GM12878 (cell line): ENCODE data around the gene EGF. TPM values are rescaled to one million over a fixed set of nuclear protein-coding genes. Genes with fewer than 3 reads are reported as not detected.
A peak's percentile ranks its signal among the peaks of the same experiment; 100 is the strongest.

Experiments
- ATAC-seq: fragments of 200-7000 bp; cut with Tn5 transposase; 3 replicates; pipeline ENCODE4 v1.9.1; 2020; ENCODE audit warnings: mild to moderate bottlenecking, moderate library complexity
- BruUV-seq: library from RNA; stranded (reverse); fragments of 400-500 nt; replicated peaks from 2 replicates; lab custom pipeline; 2021; lab: Mats Ljungman, UMichigan
- CTCF ChIA-PET: fragments of 300-600 bp; sonication (Branson Sonifier 250); formaldehyde crosslinking; extraction: SDS; loops from one replicate; lab custom pipeline; 2021; ENCODE audit warnings: inconsistent platforms; lab: Yijun Ruan, JAX
- POLR2A ChIA-PET: fragments of 350-600 bp; formaldehyde crosslinking; extraction: SDS; loops from one replicate; lab custom pipeline; 2021; ENCODE audit warnings: inconsistent platforms; lab: Charles Lee
- RAD21 ChIA-PET: fragments of 300-600 bp; sonication (Branson Sonifier 250); formaldehyde crosslinking; loops from one replicate; lab custom pipeline; 2023; ENCODE audit warnings: antibody characterized with exemption; ENCODE audit not compliant: unreplicated experiment; lab: Charles Lee
- SMC1A ChIA-PET: fragments of 300-600 bp; sonication (Branson Sonifier 250); formaldehyde crosslinking; loops from one replicate; lab custom pipeline; 2023; ENCODE audit not compliant: unreplicated experiment, uncharacterized antibody; lab: Charles Lee
- DNase-seq: peaks from one replicate; pipeline ENCODE4 v3.0.0-alpha.2; 2011; ENCODE audit warnings: low read depth, low spot score
- FAIRE-seq: peaks from 3 replicates; lab custom pipeline; 2011; peaks lifted over from hg19 to GRCh38; lab: Jason Lieb, UNC
- H2AFZ ChIP-seq: 2 replicates; pipeline ENCODE4 v1.6.0; 2011; ENCODE audit warnings: low read depth, low read length, control low read depth; ENCODE audit not compliant: control insufficient read depth
- H3K27ac ChIP-seq: 2 replicates; pipeline ENCODE4 v1.5.1; 2011; ENCODE audit warnings: control low read depth; ENCODE audit not compliant: control insufficient read depth, insufficient read depth
- H3K27me3 ChIP-seq, 2 experiments: replicated peaks in 1 of 2; 2 replicates each; pipeline versions ENCODE4 v1.6.0 to v1.6.1; 2011; ENCODE audit warnings: low read length in 1 of 2; ENCODE audit not compliant: control insufficient read depth in 2 of 2, insufficient read depth in 2 of 2
- H3K36me3 ChIP-seq, 2 experiments: 2 replicates each; pipeline ENCODE4 v1.5.1; 2011; ENCODE audit warnings: low read length in 1 of 2; ENCODE audit not compliant: control insufficient read depth in 2 of 2, insufficient read depth in 2 of 2
- H3K4me1 ChIP-seq: 2 replicates; pipeline ENCODE4 v1.6.1; 2011; ENCODE audit warnings: mild to moderate bottlenecking, low read length, moderate library complexity, mixed read lengths; ENCODE audit not compliant: control insufficient read depth, insufficient read depth
- H3K4me2 ChIP-seq: 2 replicates; pipeline ENCODE4 v1.6.0; 2011; ENCODE audit warnings: control low read depth; ENCODE audit not compliant: control insufficient read depth, insufficient read depth
- H3K4me3 ChIP-seq: fragments of 200-600 bp; sonication (generic); 2 replicates; pipeline ENCODE4 v1.5.1; 2016
- H3K79me2 ChIP-seq: 2 replicates; pipeline ENCODE4 v1.6.0; 2011; ENCODE audit warnings: low read length; ENCODE audit not compliant: control insufficient read depth, insufficient read depth
- H3K9ac ChIP-seq: 2 replicates; pipeline ENCODE4 v1.8.0; 2011; ENCODE audit warnings: low read length, control low read depth, mixed read lengths; ENCODE audit not compliant: control insufficient read depth, insufficient read depth
- H3K9me3 ChIP-seq: replicated peaks from 3 replicates; pipeline ENCODE4 v1.5.1; 2011; ENCODE audit warnings: mild to moderate bottlenecking, low read length; ENCODE audit not compliant: control insufficient read depth, insufficient read depth
- H4K20me1 ChIP-seq: 2 replicates; pipeline ENCODE4 v1.6.0; 2011; ENCODE audit not compliant: control insufficient read depth, insufficient read depth
- CTCF ChIP-seq, 3 experiments: IDR thresholded peaks in 2 of 3; conservative IDR thresholded peaks in 1 of 3; 2 replicates each; pipeline ENCODE4 v1.5.1; 2011; ENCODE audit warnings: low read depth in 3 of 3, low read length in 3 of 3, mild to moderate bottlenecking in 3 of 3, control low read depth in 2 of 3, moderate library complexity in 2 of 3, inconsistent platforms in 1 of 3, mixed read lengths in 1 of 3; ENCODE audit not compliant: control insufficient read depth in 2 of 3, insufficient read depth in 1 of 3; ENCODE audit errors: extremely low read depth in 1 of 3
- LARP7 ChIP-seq: fragments of 450-650 bp; IDR thresholded peaks from 2 replicates; pipeline ENCODE4 v1.6.1; 2017; ENCODE audit warnings: mild to moderate bottlenecking
- NR2C2 ChIP-seq: IDR thresholded peaks from 2 replicates; pipeline ENCODE4 v1.6.1; 2011; ENCODE audit warnings: borderline replicate concordance, low read depth; ENCODE audit not compliant: control insufficient read depth, insufficient read length
- RAD21 ChIP-seq: IDR thresholded peaks from 2 replicates; pipeline ENCODE4 v1.6.1; 2011; ENCODE audit warnings: mild to moderate bottlenecking, low read depth, low read length, moderate library complexity; ENCODE audit not compliant: insufficient read depth
- SMC3 ChIP-seq: IDR thresholded peaks from 2 replicates; pipeline ENCODE4 v1.6.1; 2011; ENCODE audit warnings: low read length, improper control_type of control experiment, borderline replicate concordance
- YY1 ChIP-seq: IDR thresholded peaks from 2 replicates; pipeline ENCODE4 v1.6.1; 2011; ENCODE audit warnings: low read depth, mild to moderate bottlenecking, low read length
- WGBS: methylation state at CpG from one replicate; pipeline ENCODE4 v1.1.6; 2016; ENCODE audit warnings: low lambda C conversion rate; ENCODE audit not compliant: insufficient replicate concordance, insufficient coverage; ENCODE audit errors: missing lambda C conversion rate; 5-methylcytosine and 5-hydroxymethylcytosine counted together
- in situ Hi-C: fragments of 300-500 bp; cut with MboI; formaldehyde crosslinking; loops from 9 replicates; pipeline ENCODE4 v1.14.3; 2018; ENCODE audit warnings: mixed read lengths
- intact Hi-C: fragments of 100-400 bp; cut with micrococcal nuclease; formaldehyde crosslinking; loops from one replicate; pipeline ENCODE4 v1.14.2; 2022; ENCODE audit not compliant: unreplicated experiment
- polyA plus RNA-seq, 11 experiments: library from polyadenylated mRNA; depleted of rRNA in 4 of 11; unstranded in 6 of 11; stranded (reverse) in 5 of 11; fragments of >200 nt; fragmentation: Nextera tagmentation in 4 of 11; fragmentation: Illumina TruSeq in 1 of 11; extraction: Ambion mirVana in 4 of 11; extraction: Trizol in 1 of 11; gene quantifications; 1 replicate in 1 of 11; 2 replicates in 10 of 11; pipeline versions ENCODE4 v1.2.1 to v1.2.3, GENCODE V29; 2011 to 2016; ENCODE audit warnings: inconsistent platforms in 2 of 11, missing spikeins in 2 of 11, low read depth in 1 of 11
- total RNA-seq, 4 experiments: library from RNA; depleted of rRNA in 3 of 4; stranded (reverse); fragments of >200 nt in 3 of 4; fragmentation: Illumina TruSeq in 1 of 4; extraction: Trizol in 1 of 4; gene quantifications; 2 replicates each; pipeline versions ENCODE4 v1.2.1 to v1.2.3, GENCODE V29; 2013 to 2021

The EGF gene
- total and polyA plus RNA-seq, 10 of the 15 experiments (the other 5 are each of a cell fraction or from before 2014, with no cell fraction given): 0.02 to 0.90 (median 0.19) TPM; not detected in 4

GRCh38 chr4:110049951-110050925 is 137.6 kb downstream of the EGF start:
- SMC1A ChIA-PET: interaction anchor here (0.5 to 6.9 kb wide), 50 partner anchors 10 to 468 kb away, joined by 3 to 56 read pairs (median 6); partner anchors contain the start of gene ELOVL6
- Histone ChIP-seq H3K4me2 (no peak overlapping the region), H4K20me1 (no peaks in the 10 kb centered on the region), H3K4me1 (peaks cover 6% of the 10 kb centered on the region), H3K9me3 (no peaks in the 10 kb centered on the region), H3K4me3 (no peak overlapping the region), H3K27ac (no peak overlapping the region), H3K79me2 (no peaks in the 10 kb centered on the region), H3K27me3 (no peaks in the 10 kb centered on the region), H2AFZ (no peak overlapping the region), H3K36me3 (no peaks in the 10 kb centered on the region), H3K9ac (no peak overlapping the region)
- intact Hi-C loops: loop anchor here (1.0 to 5.0 kb wide), 4 partner anchors 148 to 461 kb away; partner anchors contain the start of gene ELOVL6
- POLR2A ChIA-PET: interaction anchor here (0.6 to 1.7 kb wide), 4 partner anchors 10 to 148 kb away, joined by 3 to 6 read pairs (median 4); partner anchors contain the start of gene ELOVL6
- peak; percentile 88 for FAIRE-seq
- in situ Hi-C loops: loop anchor here (5.0 kb wide), 1 partner anchor 157 kb away; no protein-coding TSS in a partner anchor
- WGBS: 48% methylated on average over 9 of the region's 9 CpGs
- RAD21 ChIA-PET: interaction anchor here (0.5 to 3.8 kb wide), 23 partner anchors 8 to 462 kb away, joined by 3 to 30 read pairs (median 3); partner anchors contain the start of gene ELOVL6
- BruUV-seq: no TSS peak
- ATAC-seq: peak; percentile 82
- TF ChIP-seq RAD21 (peak; percentile 93), SMC3 (peak; percentile 92; the same call in 1 of the 2 replicates), LARP7 (no peak), YY1 (0 out of 2 replicates have a peak, but pooled peaks have one; percentile 52), NR2C2 (no peak), CTCF (IDR thresholded peaks at IDR 0.05 in 2 of 3, conservative IDR thresholded peaks at IDR 0.05 in 1 of 3; ENCODE audit: control insufficient read depth in 2 of 3, extremely low read depth in 1 of 3, insufficient read depth in 1 of 3, low read depth in 3 of 3, low read length in 3 of 3) (peak; percentile 79 to 84 (median 82))
- DNase-seq: peak; percentile 8
- CTCF ChIA-PET: interaction anchor here (0.6 to 9.2 kb wide), 56 partner anchors 9 to 1663 kb away, joined by 3 to 132 read pairs (median 7); partner anchors contain the start of gene ELOVL6
